Endothelial cell of coronary artery (primary cell): ENCODE measurements around the gene NBPF11. TPM values are rescaled to one million over a fixed set of nuclear protein-coding genes. Genes with fewer than 3 reads are reported as not detected.

Experiments
- total RNA-seq: library from RNA; depleted of rRNA; stranded (reverse); fragments of >200 nt; gene quantifications from 2 replicates; pipeline ENCODE4 v1.2.3, GENCODE V29; 2014

The NBPF11 gene, protein sequence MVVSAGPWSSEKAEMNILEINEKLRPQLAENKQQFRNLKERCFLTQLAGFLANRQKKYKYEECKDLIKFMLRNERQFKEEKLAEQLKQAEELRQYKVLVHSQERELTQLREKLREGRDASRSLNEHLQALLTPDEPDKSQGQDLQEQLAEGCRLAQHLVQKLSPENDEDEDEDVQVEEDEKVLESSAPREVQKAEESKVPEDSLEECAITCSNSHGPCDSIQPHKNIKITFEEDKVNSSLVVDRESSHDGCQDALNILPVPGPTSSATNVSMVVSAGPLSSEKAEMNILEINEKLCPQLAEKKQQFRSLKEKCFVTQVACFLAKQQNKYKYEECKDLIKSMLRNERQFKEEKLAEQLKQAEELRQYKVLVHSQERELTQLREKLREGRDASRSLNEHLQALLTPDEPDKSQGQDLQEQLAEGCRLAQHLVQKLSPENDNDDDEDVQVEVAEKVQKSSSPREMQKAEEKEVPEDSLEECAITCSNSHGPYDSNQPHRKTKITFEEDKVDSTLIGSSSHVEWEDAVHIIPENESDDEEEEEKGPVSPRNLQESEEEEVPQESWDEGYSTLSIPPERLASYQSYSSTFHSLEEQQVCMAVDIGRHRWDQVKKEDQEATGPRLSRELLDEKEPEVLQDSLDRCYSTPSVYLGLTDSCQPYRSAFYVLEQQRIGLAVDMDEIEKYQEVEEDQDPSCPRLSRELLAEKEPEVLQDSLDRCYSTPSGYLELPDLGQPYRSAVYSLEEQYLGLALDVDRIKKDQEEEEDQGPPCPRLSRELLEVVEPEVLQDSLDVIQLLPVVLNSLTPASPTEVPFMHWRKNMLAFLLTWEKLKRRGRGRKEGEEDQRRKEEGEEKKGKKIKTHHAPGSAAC
- 3.3 and 4.8 TPM in 2 replicates for total RNA-seq

DNA sequence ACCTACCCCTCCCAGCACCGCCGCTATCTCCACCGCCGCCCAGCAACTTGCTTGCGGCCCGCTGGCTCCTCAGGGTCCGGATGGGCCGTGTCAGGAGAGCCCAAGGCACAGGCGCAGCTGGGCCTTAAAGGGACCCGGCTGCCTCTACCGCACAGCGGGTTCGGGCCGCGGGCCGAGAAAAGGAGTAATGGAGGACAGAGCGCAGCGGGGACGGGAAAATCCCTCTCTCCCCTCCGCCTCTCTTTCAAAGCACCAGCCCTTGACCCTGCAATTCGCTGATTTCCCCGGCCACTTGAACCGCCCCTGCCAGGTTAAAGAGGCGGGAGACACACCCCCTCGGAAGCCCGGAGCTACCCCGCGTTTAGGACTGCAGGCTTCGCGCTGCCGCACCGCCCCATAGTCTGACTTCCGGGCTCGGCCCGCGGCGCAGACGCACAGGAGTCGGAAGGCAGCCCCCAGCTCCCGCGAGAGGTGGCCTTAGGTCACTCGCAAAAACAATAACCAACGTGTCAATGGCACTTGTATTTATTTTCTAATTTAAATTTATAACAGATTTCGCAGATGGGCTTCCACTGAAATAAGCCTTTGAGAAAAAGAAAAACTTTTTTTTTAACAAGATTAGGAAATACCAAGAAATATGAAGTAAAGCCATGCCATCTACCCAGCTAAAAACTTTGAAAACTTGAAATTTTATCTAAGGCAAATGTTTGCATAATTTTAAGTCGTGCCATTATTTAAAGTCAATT lies at the start of gene NBPF11:
Gene NBPF11, minus strand, starts transcription at position 371 of the 746 bp plus-strand sequence. CDS start 25,278 bp downstream, outside the sequence.

Other genes starting within 250 kb of the NBPF11 start
- not detected in 2 replicates for gene GJA8, start 249.5 kb downstream of the NBPF11 start, total RNA-seq
- 15.6 and 20.9 TPM in 2 replicates for gene GPR89B, start 223.9 kb downstream of the NBPF11 start, total RNA-seq